NCI-H2227 (cell line): Measurements from ENCODE around the gene CTDNEP1.

Experiments
- DNase-seq: peaks from one replicate; lab custom pipeline; 2025; ENCODE audit not compliant: unreplicated experiment; lab: John Stamatoyannopoulos, UW

The CTDNEP1 gene

GRCh38 chr17:7216242-7217112 lies 35.1 kb downstream of the CTDNEP1 start:
- DNase-seq, result no peak

- DNase-seq, result peak; percentile 29
These were observed 35.8 kb downstream of the CTDNEP1 start for GRCh38 chr17:7215652-7216180.

GRCh38 chr17:7215136-7215638 lies 36.3 kb downstream of the CTDNEP1 start:
- DNase-seq, result no peak

- peak; percentile 99 for DNase-seq
These were observed 37.0 kb downstream of the CTDNEP1 start for GRCh38 chr17:7214300-7215135.

- DNase-seq, result peak; percentile 98
These were observed 37.6 kb downstream of the CTDNEP1 start for GRCh38 chr17:7213895-7214299.

GRCh38 chr17:7211491-7212273 lies 39.9 kb downstream of the CTDNEP1 start:
- no peak for DNase-seq

GRCh38 chr17:7208754-7209460 lies 42.6 kb downstream of the CTDNEP1 start:
- DNase-seq, result no peak

GRCh38 chr17:7208027-7208571 lies 43.4 kb downstream of the CTDNEP1 start:
- no peak for DNase-seq

GRCh38 chr17:7207120-7208001 lies 44.2 kb downstream of the CTDNEP1 start:
- DNase-seq, result no peak

- DNase-seq, result no peak
These were observed 46.0 kb downstream of the CTDNEP1 start for GRCh38 chr17:7205561-7205960.

- peak; percentile 98 for DNase-seq
These were observed 46.6 kb downstream of the CTDNEP1 start for GRCh38 chr17:7204828-7205461.

GRCh38 chr17:7204336-7204735 lies 47.2 kb downstream of the CTDNEP1 start:
- peak; percentile 57 for DNase-seq

GRCh38 chr17:7203391-7203790 lies 48.1 kb downstream of the CTDNEP1 start:
- no peak for DNase-seq

- no peak for DNase-seq
These were observed 54.7 kb downstream of the CTDNEP1 start for GRCh38 chr17:7196651-7197401.

- no peak for DNase-seq
These were observed 55.6 kb downstream of the CTDNEP1 start for GRCh38 chr17:7195971-7196370.
